HCT116 (cell line): ENCODE measurements around the gene TESPA1. TPM values are rescaled to one million over a fixed set of nuclear protein-coding genes. Genes with fewer than 3 reads are reported as not detected.

Experiments used
- ATAC-seq: fragments of 200-7000 bp; cut with Tn5 transposase; 2 replicates; pipeline ENCODE4 v1.9.1; 2020; ENCODE audit warnings: mild to moderate bottlenecking, moderate library complexity
- BruUV-seq: library from RNA; stranded (reverse); fragments of 400-500 nt; replicated peaks from 2 replicates; lab custom pipeline; 2021; lab: Mats Ljungman, UMichigan
- CTCF ChIA-PET: fragments of 300-600 bp; sonication (Branson Sonifier 250); formaldehyde crosslinking; loops from one replicate; lab custom pipeline; 2021; ENCODE audit warnings: antibody characterized with exemption; lab: Charles Lee
- POLR2A ChIA-PET: fragments of 300-600, 350-600 bp; sonication (Branson Sonifier 250); formaldehyde crosslinking; loops from one replicate; lab custom pipeline; 2021; ENCODE audit warnings: antibody characterized with exemption; lab: Charles Lee
- RAD21 ChIA-PET, 2 experiments: fragments of 300-600 bp; sonication (Branson Sonifier 250); formaldehyde crosslinking; loops; one replicate each; lab custom pipeline; 2023; ENCODE audit warnings: low total read pairs in 2 of 2; ENCODE audit not compliant: uncharacterized antibody in 2 of 2, unreplicated experiment in 2 of 2, low non-redundant PET in 1 of 2; lab: Charles Lee
- DNase-seq: peaks from one replicate; pipeline ENCODE4 v3.0.0-alpha.2; 2010; ENCODE audit warnings: low read depth, low spot score
- H2AFZ ChIP-seq: fragments of 200-600 bp; shearing (Covaris generic), sonication (generic); 2 replicates; pipeline ENCODE4 v1.6.1; 2017; ENCODE audit warnings: low read depth, mixed run types, mixed read lengths, antibody characterized with exemption, low read length; ENCODE audit not compliant: poor library complexity, severe bottlenecking
- H3K27ac ChIP-seq: 2 replicates; pipeline ENCODE4 v1.5.1; 2012; ENCODE audit warnings: low read depth, low read length
- H3K27me3 ChIP-seq: fragments of 200-600 bp; sonication (generic); 2 replicates; pipeline ENCODE4 v1.6.1; 2016; ENCODE audit warnings: mixed run types, low read length, mixed read lengths; ENCODE audit not compliant: insufficient read depth
- H3K36me3 ChIP-seq, 2 experiments: fragments of 200-500 bp in 1 of 2; fragments of 200-600 bp in 1 of 2; sonication (Bioruptor generic) in 1 of 2; sonication (generic) in 1 of 2; 2 replicates each; pipeline versions ENCODE4 v1.5.1 to v1.6.1; 2014 to 2016; ENCODE audit warnings: low read length in 2 of 2, inconsistent platforms in 1 of 2, mixed read lengths in 1 of 2, mixed run types in 1 of 2; ENCODE audit not compliant: insufficient read depth in 2 of 2, control insufficient read depth in 1 of 2
- H3K4me1 ChIP-seq, 2 experiments: fragments of 200-600 bp in 1 of 2; sonication (generic) in 1 of 2; 2 replicates each; pipeline versions ENCODE4 v1.5.1 to v1.6.1; 2012 to 2017; ENCODE audit warnings: low read length in 2 of 2, inconsistent platforms in 1 of 2, mild to moderate bottlenecking in 1 of 2, mixed read lengths in 1 of 2, mixed run types in 1 of 2, moderate library complexity in 1 of 2; ENCODE audit not compliant: insufficient read depth in 2 of 2, control insufficient read depth in 1 of 2
- H3K4me2 ChIP-seq: fragments of 200-600 bp; sonication (generic); 2 replicates; pipeline ENCODE4 v1.6.1; 2017; ENCODE audit warnings: mixed run types, low read length, mixed read lengths
- H3K4me3 ChIP-seq, 2 experiments: fragments of 200-600 bp in 1 of 2; sonication (generic) in 1 of 2; replicated peaks in 1 of 2; 2 replicates each; pipeline ENCODE4 v1.5.1; 2011 to 2016; ENCODE audit warnings: low read length in 2 of 2, control low read depth in 1 of 2, low read depth in 1 of 2, mild to moderate bottlenecking in 1 of 2, mixed read lengths in 1 of 2, mixed run types in 1 of 2
- H3K79me2 ChIP-seq: fragments of 200-600 bp; sonication (generic); 2 replicates; pipeline ENCODE4 v1.6.1; 2017; ENCODE audit warnings: mild to moderate bottlenecking, mixed run types, low read length, moderate library complexity, mixed read lengths; ENCODE audit not compliant: insufficient read depth
- H3K9ac ChIP-seq: fragments of 200-600 bp; sonication (generic); 2 replicates; pipeline ENCODE4 v1.6.1; 2016; ENCODE audit warnings: low read length, mixed read lengths
- H3K9me2 ChIP-seq: fragments of 200-600 bp; sonication (generic), shearing (Covaris generic); 2 replicates; pipeline ENCODE4 v1.6.1; 2017; ENCODE audit warnings: mixed run types, mild to moderate bottlenecking, moderate library complexity; ENCODE audit not compliant: insufficient read depth
- H3K9me3 ChIP-seq, 2 experiments: fragments of 200-500 bp in 1 of 2; fragments of 200-600 bp in 1 of 2; sonication (Bioruptor generic) in 1 of 2; sonication (generic) in 1 of 2; 2 replicates each; pipeline ENCODE4 v1.6.1; 2014 to 2017; ENCODE audit warnings: low read length in 2 of 2, mixed read lengths in 2 of 2, inconsistent platforms in 1 of 2, low read depth in 1 of 2, mild to moderate bottlenecking in 1 of 2, mixed run types in 1 of 2, moderate library complexity in 1 of 2; ENCODE audit not compliant: control insufficient read depth in 1 of 2, insufficient read depth in 1 of 2
- H4K20me1 ChIP-seq: fragments of 200-600 bp; sonication (generic), shearing (Covaris generic); 2 replicates; pipeline ENCODE4 v1.6.1; 2017; ENCODE audit warnings: mixed run types, mild to moderate bottlenecking, moderate library complexity; ENCODE audit not compliant: insufficient read depth
- ATF3 ChIP-seq: IDR thresholded peaks from 2 replicates; pipeline ENCODE4 v1.6.1; 2012
- CBX3 ChIP-seq: IDR thresholded peaks from 2 replicates; pipeline ENCODE4 v1.6.1; 2012; ENCODE audit warnings: low read depth
- CEBPB ChIP-seq: IDR thresholded peaks from 2 replicates; pipeline ENCODE4 v1.6.1; 2012; ENCODE audit warnings: low read depth
- CTCF ChIP-seq, 3 experiments: fragments of 200-600 bp in 1 of 3; sonication (generic) in 1 of 3; IDR thresholded peaks in 2 of 3; conservative IDR thresholded peaks in 1 of 3; 2 replicates each; pipeline ENCODE4 v1.5.1; 2012 to 2017; ENCODE audit warnings: low read depth in 2 of 3, low read length in 2 of 3, antibody characterized with exemption in 1 of 3, borderline replicate concordance in 1 of 3, control low read depth in 1 of 3, mild to moderate bottlenecking in 1 of 3, mixed read lengths in 1 of 3, mixed run types in 1 of 3, moderate library complexity in 1 of 3; ENCODE audit not compliant: insufficient read depth in 1 of 3
- EGR1 ChIP-seq: IDR thresholded peaks from 2 replicates; pipeline ENCODE4 v1.6.1; 2012; ENCODE audit warnings: low read depth
- ELF1 ChIP-seq: IDR thresholded peaks from 2 replicates; pipeline ENCODE4 v1.6.1; 2012; ENCODE audit warnings: low read depth, borderline replicate concordance
- EZH2phosphoT487 ChIP-seq: fragments of 200-600 bp; IDR thresholded peaks from 2 replicates; pipeline ENCODE4 v1.6.1; 2018; ENCODE audit warnings: antibody characterized with exemption, borderline replicate concordance
- FOSL1 ChIP-seq: IDR thresholded peaks from 2 replicates; pipeline ENCODE4 v1.6.1; 2012; ENCODE audit warnings: low read depth
- JUND ChIP-seq: IDR thresholded peaks from 2 replicates; pipeline ENCODE4 v1.6.1; 2012
- MAX ChIP-seq: IDR thresholded peaks from 2 replicates; pipeline ENCODE4 v1.6.1; 2012
- POLR2A ChIP-seq: IDR thresholded peaks from 2 replicates; pipeline ENCODE4 v1.7.0; 2011; ENCODE audit warnings: borderline replicate concordance; ENCODE audit not compliant: insufficient read depth, insufficient read length; ENCODE audit errors: extremely low read depth
- POLR2AphosphoS5 ChIP-seq: IDR thresholded peaks from 2 replicates; pipeline ENCODE4 v1.6.1; 2011; ENCODE audit warnings: mild to moderate bottlenecking, low read depth, low read length, moderate library complexity
- SIN3A ChIP-seq: IDR thresholded peaks from 2 replicates; pipeline ENCODE4 v1.6.1; 2012; ENCODE audit warnings: low read depth
- SRF ChIP-seq: IDR thresholded peaks from 2 replicates; pipeline ENCODE4 v1.6.1; 2012; ENCODE audit warnings: low read depth
- YY1 ChIP-seq: IDR thresholded peaks from 2 replicates; pipeline ENCODE4 v1.6.1; 2011; ENCODE audit warnings: low read length, low read depth, moderate library complexity, mild to moderate bottlenecking; ENCODE audit not compliant: insufficient replicate concordance; ENCODE audit errors: extremely low read depth
- ZBTB33 ChIP-seq: IDR thresholded peaks from 2 replicates; pipeline ENCODE4 v1.6.1; 2011; ENCODE audit warnings: mild to moderate bottlenecking, low read length, moderate library complexity; ENCODE audit not compliant: insufficient replicate concordance; ENCODE audit errors: extremely low read depth
- ZFX ChIP-seq: fragments of 450-650 bp; IDR thresholded peaks from 2 replicates; pipeline ENCODE4 v1.6.1; 2017
- intact Hi-C: fragments of 100-400 bp; cut with micrococcal nuclease; formaldehyde crosslinking; loops from 2 replicates; pipeline ENCODE4 v1.10.0; 2022
- total RNA-seq: library from RNA; stranded (reverse); gene quantifications from one replicate; pipeline ENCODE4 v1.2.1, GENCODE V29; 2021; ENCODE audit not compliant: unreplicated experiment

The TESPA1 gene
- total RNA-seq, 1 experiment from 2014 or later, result 0.27 TPM

GRCh38 chr12:54956322-54956721 is 28.2 kb downstream of the TESPA1 start (continued):
- TF ChIP-seq ZBTB33, result no peak
- no peak for TF ChIP-seq JUND
- no peak for TF ChIP-seq EGR1

GRCh38 chr12:54954801-54955200 is 29.8 kb downstream of the TESPA1 start:
- Histone ChIP-seq H3K36me3 (no peaks in the 10 kb centered on the region), H4K20me1 (no peaks in the 10 kb centered on the region), H3K27ac (no peak overlapping the region), H3K9ac (no peak overlapping the region), H3K9me2 (no peaks in the 10 kb centered on the region), H3K4me1 (no peaks in the 10 kb centered on the region), H2AFZ (no peak overlapping the region), H3K27me3 (peaks cover 62% of the 10 kb centered on the region), H3K4me2 (no peak overlapping the region), H3K4me3 (no peak overlapping the region), H3K9me3 (no peaks in the 10 kb centered on the region), H3K79me2 (no peaks in the 10 kb centered on the region)
- no peak for TF ChIP-seq MAX
- no peak for TF ChIP-seq CBX3
- no peak for TF ChIP-seq FOSL1
- TF ChIP-seq CTCF (IDR thresholded peaks at IDR 0.05 in 2 of 3, conservative IDR thresholded peaks at IDR 0.05 in 1 of 3; ENCODE audit: borderline replicate concordance in 1 of 3, insufficient read depth in 1 of 3, low read depth in 2 of 3, low read length in 2 of 3), result no peak
- TF ChIP-seq YY1, result no peak
- TF ChIP-seq SRF, result no peak
- no peak for TF ChIP-seq ATF3
- no peak for TF ChIP-seq EZH2phosphoT487
- no peak for TF ChIP-seq ELF1
- no peak for TF ChIP-seq SIN3A
- TF ChIP-seq POLR2A, result no peak
- TF ChIP-seq POLR2AphosphoS5, result no peak
- no peak for TF ChIP-seq CEBPB
- TF ChIP-seq JUND, result no peak
- TF ChIP-seq ZFX, result no peak
- ATAC-seq, result no peak
- intact Hi-C loops, result loop anchor here (5.0 kb wide), 1 partner anchor 358 kb away; no protein-coding TSS in a partner anchor
- RAD21 ChIA-PET, result no interaction called here
- CTCF ChIA-PET, result no interaction called here
- no peak for DNase-seq
- POLR2A ChIA-PET, result no interaction called here
- BruUV-seq, result no TSS peak
